Suppressor macrophage treated with lipopolysaccharide for 1 hour (primary cell): ENCODE measurements around the gene SH3PXD2B.
A peak's percentile ranks its signal among the peaks of the same experiment; 100 is the strongest.
"Not testable (repeated sequence)": the region's sequence is repeated elsewhere in the genome, so short reads cannot be mapped to it uniquely, and the experiment has no call there.

ENCODE experiments used
- DNase-seq, 3 donors: peaks; one replicate each; pipeline ENCODE4 v3.0.0-alpha.2; 2020 to 2022

SH3PXD2B gene

DNA sequence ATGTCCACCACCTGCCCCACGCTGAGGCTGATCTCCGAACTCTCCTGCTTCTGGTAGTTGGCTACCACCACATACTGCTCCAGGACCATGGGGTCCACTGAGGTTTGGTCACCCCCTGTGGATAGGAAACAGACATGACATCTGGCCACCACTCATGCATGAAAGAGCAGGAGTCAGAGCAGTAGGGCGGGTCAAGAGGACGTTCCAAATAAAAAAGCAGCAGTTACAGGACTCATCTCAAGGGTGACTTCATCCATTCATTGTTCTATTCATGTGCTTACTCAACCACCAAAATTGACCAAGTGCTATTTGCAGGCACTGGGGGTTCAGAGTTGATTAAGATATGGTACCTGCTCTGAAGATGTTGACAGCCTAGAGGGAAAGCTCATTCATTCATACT lies 91.6 kb downstream of the SH3PXD2B start:
- peak; percentile 48 to 79 (median 65) for DNase-seq

DNA sequence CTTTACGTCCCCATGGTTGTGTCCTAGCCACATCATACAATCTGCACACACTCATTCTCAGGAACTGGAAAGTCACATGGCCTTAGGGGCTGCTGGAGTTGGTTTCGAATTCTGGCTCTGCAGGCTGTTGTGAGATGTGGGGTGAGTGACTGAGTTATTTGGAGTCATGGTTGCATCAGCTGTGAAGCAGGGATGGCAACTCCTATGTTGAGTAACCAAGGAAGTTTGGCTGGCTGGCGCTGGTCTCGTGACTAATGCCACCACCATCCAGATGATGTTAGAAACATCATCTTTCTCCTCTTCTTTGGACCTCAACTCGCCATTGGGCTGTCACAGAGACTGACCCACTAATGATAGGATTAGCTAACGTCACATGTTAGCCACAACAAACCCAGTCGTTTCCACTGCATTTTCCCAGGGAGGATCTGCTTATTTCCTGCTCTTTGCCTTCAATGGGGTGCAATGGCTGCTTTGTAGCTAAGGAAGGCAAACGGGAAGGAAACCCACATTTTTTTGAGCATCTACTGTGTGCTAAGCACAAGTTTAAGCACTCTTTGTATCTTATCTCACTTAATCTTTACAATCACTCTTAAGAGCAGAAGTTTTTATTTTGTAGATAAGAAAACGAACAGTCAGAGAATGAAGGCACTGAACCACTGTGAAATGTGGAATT lies 92.6 kb downstream of the SH3PXD2B start:
- peak; percentile 95 to 100 (median 99) for DNase-seq

GRCh38 chr5:172358345-172358744 lies 96.0 kb downstream of the SH3PXD2B start:
- DNase-seq, result no peak

DNA sequence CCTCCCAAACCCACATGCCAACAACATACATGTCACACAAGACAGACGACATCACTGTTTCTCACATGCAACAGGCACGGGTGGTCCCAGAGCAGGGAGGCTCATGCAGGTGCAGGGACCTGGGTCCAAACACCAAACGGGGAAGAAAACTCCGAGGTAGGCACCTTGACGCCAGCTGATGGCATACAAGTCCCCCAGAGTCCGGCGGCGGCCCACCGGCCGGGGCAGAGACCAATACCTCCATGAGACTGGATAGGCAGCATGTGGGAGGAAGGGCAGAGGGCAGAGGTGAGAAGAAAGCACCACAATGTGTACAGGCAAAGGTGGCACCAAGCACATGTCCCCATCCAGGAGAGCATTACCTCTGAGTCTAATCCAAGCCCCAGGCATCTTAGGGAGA lies 97.8 kb downstream of the SH3PXD2B start:
- no peak for DNase-seq

- DNase-seq, result peak; percentile 28 to 45 (median 33)
Observed at GRCh38 chr5:172356047-172356446, 98.3 kb downstream of the SH3PXD2B start.

GRCh38 chr5:172353846-172354245 lies 100.5 kb downstream of the SH3PXD2B start:
- DNase-seq, result peak; percentile 25 to 36 (median 32)

GRCh38 chr5:172353271-172353812 lies 101.0 kb downstream of the SH3PXD2B start:
- peak; percentile 35 to 42 (median 38) for DNase-seq

GRCh38 chr5:172352526-172352925 lies 101.8 kb downstream of the SH3PXD2B start:
- DNase-seq, result peak; percentile 38 to 57 (median 45)

- DNase-seq, result peak in 1 of 3 donors; percentile 9
Observed at GRCh38 chr5:172351240-172351778, 103.0 kb downstream of the SH3PXD2B start.

- DNase-seq, result no peak
Observed at GRCh38 chr5:172350212-172351181, 103.8 kb downstream of the SH3PXD2B start.

GRCh38 chr5:172348733-172349132 lies 105.6 kb downstream of the SH3PXD2B start:
- DNase-seq, result not testable (repeated sequence)

DNA sequence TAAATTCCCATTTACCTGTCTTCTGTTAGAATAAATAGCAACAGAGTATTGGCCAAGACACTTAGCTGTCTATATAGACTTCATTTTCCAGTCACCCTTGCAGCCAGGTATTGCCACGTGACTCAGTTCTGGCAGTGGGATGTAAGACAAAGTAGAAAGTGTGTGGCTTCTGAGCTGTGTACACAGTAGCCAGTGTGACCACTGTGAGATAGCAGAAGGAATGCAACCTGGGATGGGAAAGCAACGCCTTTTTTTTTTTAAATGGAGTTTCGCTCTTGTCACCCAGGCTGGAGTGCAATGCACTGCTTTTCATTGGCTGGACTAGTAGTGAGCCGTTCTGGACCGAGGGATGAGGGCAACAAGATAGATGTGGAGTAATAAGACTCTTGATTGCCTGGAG lies 106.2 kb downstream of the SH3PXD2B start:
- no peak for DNase-seq

GRCh38 chr5:172347496-172348052 lies 106.8 kb downstream of the SH3PXD2B start:
- DNase-seq, result no peak

GRCh38 chr5:172345881-172346280 lies 108.4 kb downstream of the SH3PXD2B start:
- DNase-seq, result no peak

DNA sequence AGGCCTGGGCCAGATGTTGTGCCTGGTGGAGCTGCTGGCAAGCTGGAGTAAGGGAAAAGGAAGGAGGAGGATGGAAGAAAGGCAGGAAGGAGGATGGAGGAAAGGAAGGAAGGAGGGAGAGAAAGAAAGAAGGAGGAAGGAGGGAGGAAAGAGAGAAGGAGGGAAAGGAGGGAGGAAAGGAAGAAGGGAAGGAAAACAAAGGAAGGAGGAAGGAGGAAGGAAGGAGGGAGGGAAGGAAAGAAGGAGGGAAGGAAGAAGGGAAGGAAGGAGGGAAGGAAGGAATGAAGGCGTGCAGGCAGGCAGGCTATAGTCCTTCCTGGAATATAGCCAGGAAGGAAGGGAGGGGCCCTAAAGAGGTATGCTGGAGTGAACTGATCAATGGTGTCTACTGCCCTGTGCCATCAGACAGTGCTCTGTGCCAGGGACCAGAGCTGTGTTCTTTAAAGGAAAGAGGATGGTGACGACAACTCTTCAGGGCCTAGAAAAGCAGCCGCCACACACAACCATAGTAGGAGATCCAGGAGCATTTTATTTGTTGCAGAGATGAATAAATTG lies 109.4 kb downstream of the SH3PXD2B start:
- no peak for DNase-seq

DNA sequence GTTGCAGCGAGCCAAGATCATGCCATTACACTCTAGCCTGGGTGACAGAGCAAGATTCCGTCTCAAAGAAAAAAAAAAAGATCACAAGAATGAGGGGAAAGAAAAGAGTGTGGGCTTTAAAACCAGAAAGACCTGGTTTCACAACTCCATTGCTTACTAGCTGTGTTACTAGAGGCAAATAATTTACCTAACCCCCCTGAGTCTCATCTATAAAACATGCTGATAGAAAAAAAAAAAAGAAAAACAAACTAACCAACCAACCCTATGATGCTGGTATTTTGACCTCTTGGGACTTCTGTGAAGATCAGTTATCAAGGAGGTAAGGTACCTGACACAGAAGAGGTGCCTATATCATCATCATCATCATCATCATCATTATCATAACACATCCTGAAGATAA lies 110.6 kb downstream of the SH3PXD2B start:
- no peak for DNase-seq

GRCh38 chr5:172342918-172343317 lies 111.4 kb downstream of the SH3PXD2B start:
- DNase-seq, result no peak

- DNase-seq, result no peak
Observed at GRCh38 chr5:172339264-172340180, 114.8 kb downstream of the SH3PXD2B start.

GRCh38 chr5:172336676-172337285 lies 117.5 kb downstream of the SH3PXD2B start:
- DNase-seq, result no peak

- no peak for DNase-seq
Observed at GRCh38 chr5:172336264-172336663, 118.1 kb downstream of the SH3PXD2B start.

DNA sequence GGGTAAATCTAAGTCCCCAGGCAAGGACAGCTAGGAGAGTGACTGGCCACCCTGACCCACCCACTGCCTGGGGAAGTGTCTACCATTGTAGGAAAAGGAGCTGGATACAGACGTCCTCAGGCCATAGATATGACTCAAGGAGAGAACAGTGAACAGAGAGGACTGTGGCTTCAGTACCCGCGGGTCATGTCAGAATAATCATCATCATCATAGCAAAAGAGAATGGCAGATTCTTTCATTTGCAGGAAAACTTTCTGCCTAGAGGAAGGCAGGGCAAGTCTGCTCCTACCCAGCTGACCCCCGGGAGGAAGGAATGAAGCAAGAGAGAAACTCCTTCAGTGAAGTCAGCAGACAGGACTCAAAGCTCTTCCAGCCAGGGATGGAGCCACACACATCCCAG lies 118.6 kb downstream of the SH3PXD2B start:
- no peak for DNase-seq
